Spleen (tissue), 11 donors: ENCODE measurements around the gene CCDC157. TPM values are rescaled to one million over a fixed set of nuclear protein-coding genes. Genes with fewer than 3 reads are reported as not detected.

ENCODE experiments used
- DNase-seq: peaks from one replicate; pipeline ENCODE4 v3.0.0-alpha.2; 2020
- H3K27ac ChIP-seq, 8 donors: fragments of 200-600 bp; sonication (generic) in 7 of 8; 1 replicate in 4 of 8; 2 replicates in 4 of 8; pipeline versions ENCODE4 v1.5.0 to v1.8.0; 2016 to 2021; ENCODE audit warnings: inconsistent platforms in 4 of 8, mild to moderate bottlenecking in 4 of 8, moderate library complexity in 1 of 8
- H3K27me3 ChIP-seq, 7 donors: fragments of 200-600 bp; sonication (generic) in 6 of 7; replicated peaks in 1 of 7; 1 replicate in 4 of 7; 2 replicates in 3 of 7; pipeline versions ENCODE4 v1.5.0 to v1.8.0; 2016 to 2021; ENCODE audit warnings: inconsistent platforms in 3 of 7, mild to moderate bottlenecking in 1 of 7
- H3K36me3 ChIP-seq, 6 donors: fragments of 200-600 bp; sonication (generic) in 5 of 6; 1 replicate in 4 of 6; 2 replicates in 2 of 6; pipeline versions ENCODE4 v1.5.0 to v1.8.0; 2016 to 2021; ENCODE audit warnings: inconsistent platforms in 2 of 6
- H3K4me1 ChIP-seq, 6 donors: fragments of 200-600 bp; sonication (generic) in 5 of 6; 1 replicate in 3 of 6; 2 replicates in 3 of 6; pipeline versions ENCODE4 v1.5.0 to v1.8.0; 2016 to 2021; ENCODE audit warnings: inconsistent platforms in 3 of 6
- H3K4me3 ChIP-seq, 8 donors: fragments of 200-600 bp; sonication (generic) in 7 of 8; 1 replicate in 4 of 8; 2 replicates in 4 of 8; pipeline versions ENCODE4 v1.5.0 to v1.8.0; 2016 to 2021; ENCODE audit warnings: inconsistent platforms in 4 of 8, mild to moderate bottlenecking in 4 of 8, moderate library complexity in 2 of 8
- H3K9me3 ChIP-seq, 8 donors: fragments of 200-600 bp; sonication (generic) in 7 of 8; 1 replicate in 4 of 8; 2 replicates in 4 of 8; pipeline versions ENCODE4 v1.5.0 to v1.8.0; 2016 to 2021; ENCODE audit warnings: inconsistent platforms in 4 of 8
- CTCF ChIP-seq, 11 experiments: fragments of 200-600 bp in 7 of 11; fragments of 450-650 bp in 4 of 11; sonication (generic) in 4 of 11; IDR thresholded peaks in 8 of 11; conservative IDR thresholded peaks in 3 of 11; 1 replicate in 7 of 11; 2 replicates in 4 of 11; pipeline versions ENCODE4 v1.4.0 to v1.8.0; 2016 to 2021; ENCODE audit warnings: antibody characterized with exemption in 11 of 11, inconsistent platforms in 4 of 11, mild to moderate bottlenecking in 1 of 11
- POLR2A ChIP-seq, 3 donors: fragments of 450-650 bp; IDR thresholded peaks; one replicate each; pipeline ENCODE4 v1.5.1; 2017; ENCODE audit warnings: antibody characterized with exemption in 3 of 3, mild to moderate bottlenecking in 1 of 3
- POLR2AphosphoS5 ChIP-seq, 3 donors: sonication (generic); formaldehyde crosslinking; IDR thresholded peaks; one replicate each; pipeline ENCODE4 v1.5.1; 2017; ENCODE audit warnings: antibody characterized with exemption in 3 of 3
- WGBS, 5 donors: extraction: QIAGEN DNeasy Blood & Tissue Kit in 3 of 5; methylation state at CpG; one replicate each; pipeline versions ENCODE4 v1.1.5 to v1.1.7; 2013 to 2018; 5-methylcytosine and 5-hydroxymethylcytosine counted together
- intact Hi-C: fragments of 100-400 bp; cut with DNase I; formaldehyde crosslinking; loops from one replicate; pipeline ENCODE4 v1.15.0; 2023; ENCODE audit warnings: low total_unique reads
- polyA plus RNA-seq, 3 donors: library from polyadenylated mRNA; stranded (reverse); fragments of 200-250 nt; gene quantifications; one replicate each; pipeline ENCODE4 v1.2.1, GENCODE V29; 2013
- total RNA-seq, 7 donors: library from RNA; depleted of rRNA in 3 of 7; stranded (reverse); fragments of >200 nt in 3 of 7; fragmentation: NEBNext Ultra II Directional in 4 of 7; extraction: Animal tissue kit (Norgen Biotek cat#: 25700) in 4 of 7; gene quantifications; one replicate each; pipeline versions ENCODE4 v1.1.0 to v1.2.1, GENCODE V29; 2016 to 2021
- donor health status: healthy with polysubstance abuse.
- donor health status: DM: no; HTN: no; CAD: no; lungs with moderate emphysema.
- donor health status: DM: no; HTN: no; CAD: no.
- donor health status: Bipolar disorder and iron deficiency.
- donor health status: healthy.
- donor health status: DM: no; HTN: no; CAD: no.
- donor health status: DM: yes; HTN: yes; CAD: no.

Gene CCDC157
- total and polyA plus RNA-seq, 10 donors: 2.1 to 8.1 (median 3.7) TPM

- peaks cover 0 to 22% (median 0%) of the 10 kb centered on the region in 6 donors for H3K36me3 ChIP-seq
- 83 to 90% (median 88%) methylated on average over 12 to 33 of the region's 33 CpGs for WGBS, 5 donors
- no peaks in the 10 kb centered on the region for H3K27me3 ChIP-seq
- peaks cover 0 to 35% (median 22%) of the 10 kb centered on the region in 6 donors for H3K4me1 ChIP-seq
- intact Hi-C loops: no loop called here
- no peak for TF ChIP-seq POLR2A (IDR thresholded peaks at IDR 0.05)
- peak in 1 of 3 donors; percentile 15 for TF ChIP-seq POLR2AphosphoS5 (IDR thresholded peaks at IDR 0.05)
- peak overlapping the region in 7 of 8 donors; percentile 51 to 82 (median 65) for H3K27ac ChIP-seq
- H3K4me3 ChIP-seq: peak overlapping the region in 1 of 8 donors; percentile 13
- H3K9me3 ChIP-seq: no peaks in the 10 kb centered on the region
- DNase-seq: no peak
These were observed 16.8 kb downstream of the CCDC157 start for GRCh38 chr22:30373331-30374325.

- peaks cover 0 to 35% (median 22%) of the 10 kb centered on the region in 6 donors for H3K4me1 ChIP-seq
- no peaks in the 10 kb centered on the region for H3K9me3 ChIP-seq
- intact Hi-C loops: no loop called here
- WGBS, 5 donors: 81 to 93% (median 84%) methylated on average over 13 of the region's 13 CpGs
- H3K4me3 ChIP-seq: no peak overlapping the region
- peak overlapping the region in 6 of 8 donors; percentile 29 to 82 (median 54) for H3K27ac ChIP-seq
- H3K36me3 ChIP-seq: peaks cover 0 to 37% (median 9%) of the 10 kb centered on the region in 6 donors
- DNase-seq: no peak
- no peak for TF ChIP-seq POLR2A (IDR thresholded peaks at IDR 0.05)
- no peak for TF ChIP-seq CTCF (IDR thresholded peaks at IDR 0.05 in 8 of 11, conservative IDR thresholded peaks at IDR 0.05 in 3 of 11)
- TF ChIP-seq POLR2AphosphoS5 (IDR thresholded peaks at IDR 0.05): no peak
- no peaks in the 10 kb centered on the region for H3K27me3 ChIP-seq
These were observed 18.6 kb downstream of the CCDC157 start for GRCh38 chr22:30375312-30375849.

DNA sequence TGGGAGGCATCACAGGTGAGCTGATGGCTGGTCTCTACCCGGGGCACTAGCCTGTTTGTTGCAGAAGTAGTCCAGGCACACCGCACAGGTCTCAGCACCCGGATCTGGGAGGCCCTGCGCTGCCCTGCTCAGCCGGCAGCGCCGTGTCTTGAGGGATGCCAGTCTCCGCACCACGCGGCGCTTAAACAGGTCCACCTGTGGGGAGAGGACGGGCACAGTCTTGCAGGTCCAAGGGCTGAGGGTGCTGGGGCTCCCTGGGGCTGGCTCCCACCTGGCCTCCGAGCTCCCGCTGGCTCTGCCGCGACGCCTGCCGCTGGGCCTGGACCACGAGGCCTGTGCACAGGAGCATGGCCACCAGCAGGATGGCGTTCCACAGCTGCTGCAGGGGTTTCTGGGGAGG, 23.2 kb downstream of the CCDC157 start:
- H3K27me3 ChIP-seq: no peaks in the 10 kb centered on the region
- TF ChIP-seq POLR2A (IDR thresholded peaks at IDR 0.05) (no peak), CTCF (IDR thresholded peaks at IDR 0.05 in 8 of 11, conservative IDR thresholded peaks at IDR 0.05 in 3 of 11) (no peak), POLR2AphosphoS5 (IDR thresholded peaks at IDR 0.05) (no peak)
- no peak overlapping the region for H3K4me3 ChIP-seq
- DNase-seq: no peak
- peaks cover 0 to 77% (median 11%) of the 10 kb centered on the region in 6 donors for H3K36me3 ChIP-seq
- intact Hi-C loops: loop anchor here (10.0 kb wide), 1 partner anchor 265 kb away; no protein-coding TSS in a partner anchor
- 92 to 97% (median 96%) methylated on average over 13 to 20 of the region's 20 CpGs for WGBS, 5 donors
- H3K4me1 ChIP-seq: peaks cover 0 to 6% (median 0%) of the 10 kb centered on the region in 6 donors
- H3K27ac ChIP-seq: no peak overlapping the region
- H3K9me3 ChIP-seq: no peaks in the 10 kb centered on the region

GRCh38 chr22:30381264-30381663, 24.5 kb downstream of the CCDC157 start:
- Histone ChIP-seq H3K27me3 (no peaks in the 10 kb centered on the region), H3K4me1 (peaks cover under 1 to 9% (median 5%) of the 10 kb centered on the region in 6 donors), H3K4me3 (no peak overlapping the region), H3K36me3 (peaks cover 0 to 71% (median 11%) of the 10 kb centered on the region in 6 donors), H3K9me3 (no peaks in the 10 kb centered on the region), H3K27ac (no peak overlapping the region)
- no peak for DNase-seq
- intact Hi-C loops: loop anchor here (10.0 kb wide), 1 partner anchor 266 kb away; no protein-coding TSS in a partner anchor
- TF ChIP-seq CTCF (IDR thresholded peaks at IDR 0.05 in 8 of 11, conservative IDR thresholded peaks at IDR 0.05 in 3 of 11): no peak
- no peak for TF ChIP-seq POLR2A (IDR thresholded peaks at IDR 0.05)
- TF ChIP-seq POLR2AphosphoS5 (IDR thresholded peaks at IDR 0.05): no peak
- 80 to 96% (median 86%) methylated on average over 12 of the region's 12 CpGs for WGBS, 5 donors
